Parathyroid adenoma (tissue), 2 donors: ENCODE results near the gene TWNK.

ENCODE experiments used
- H2AFZ ChIP-seq: fragments of 300-600 bp; sonication (generic); one replicate; pipeline ENCODE4 v1.7.0; 2017; ENCODE audit warnings: antibody characterized with exemption, mild to moderate bottlenecking
- H3K27ac ChIP-seq: fragments of 300-600 bp; sonication (generic); one replicate; pipeline ENCODE4 v1.7.0; 2017
- H3K27me3 ChIP-seq: fragments of 300-600 bp; sonication (generic); one replicate; pipeline ENCODE4 v1.7.0; 2017; ENCODE audit warnings: low read length; ENCODE audit not compliant: control insufficient read depth, insufficient read depth
- H3K36me3 ChIP-seq: fragments of 300-600 bp; sonication (generic); one replicate; pipeline ENCODE4 v1.7.0; 2017; ENCODE audit warnings: low read length; ENCODE audit not compliant: control insufficient read depth, insufficient read depth
- H3K4me1 ChIP-seq: fragments of 300-600 bp; sonication (generic); one replicate; pipeline ENCODE4 v1.7.0; 2017; ENCODE audit warnings: control low read depth
- H3K4me2 ChIP-seq: fragments of 300-600 bp; sonication (generic); one replicate; pipeline ENCODE4 v1.7.0; 2017; ENCODE audit warnings: low read length
- H3K4me3 ChIP-seq: fragments of 300-600 bp; sonication (generic); one replicate; pipeline ENCODE4 v1.7.0; 2017; ENCODE audit warnings: low read depth, low read length
- H3K79me2 ChIP-seq: fragments of 300-600 bp; sonication (generic); one replicate; pipeline ENCODE4 v1.7.0; 2017; ENCODE audit warnings: control low read depth
- H3K9ac ChIP-seq: fragments of 300-600 bp; sonication (generic); one replicate; pipeline ENCODE4 v1.7.0; 2017; ENCODE audit warnings: mild to moderate bottlenecking
- H3K9me3 ChIP-seq: fragments of 300-600 bp; sonication (generic); one replicate; pipeline ENCODE4 v1.7.0; 2017; ENCODE audit warnings: low read length; ENCODE audit not compliant: control insufficient read depth
- CTCF ChIP-seq: fragments of 300-600 bp; sonication (generic); IDR thresholded peaks from one replicate; pipeline ENCODE4 v1.7.0; 2017; ENCODE audit warnings: antibody characterized with exemption, mild to moderate bottlenecking
- donor health status: primary hyperparathyroidism.

TWNK gene

GRCh38 chr10:100982916-100983830 is 4.2 kb upstream of the TWNK start:
- peaks cover 5% of the 10 kb centered on the region for H3K79me2 ChIP-seq
- H3K36me3 ChIP-seq = no peaks in the 10 kb centered on the region
- H2AFZ ChIP-seq = no peak overlapping the region
- TF ChIP-seq CTCF = no peak
- H3K4me3 ChIP-seq = no peak overlapping the region
- no peak overlapping the region for H3K27ac ChIP-seq
- peaks cover 4% of the 10 kb centered on the region for H3K4me1 ChIP-seq
- H3K9ac ChIP-seq = no peak overlapping the region
- H3K4me2 ChIP-seq = no peak overlapping the region
- H3K9me3 ChIP-seq = no peaks in the 10 kb centered on the region
- H3K27me3 ChIP-seq = no peaks in the 10 kb centered on the region

GRCh38 chr10:100983868-100984671 is 3.3 kb upstream of the TWNK start:
- no peak overlapping the region for H3K4me3 ChIP-seq
- no peaks in the 10 kb centered on the region for H3K9me3 ChIP-seq
- H3K36me3 ChIP-seq = no peaks in the 10 kb centered on the region
- H3K4me2 ChIP-seq = no peak overlapping the region
- no peak overlapping the region for H3K9ac ChIP-seq
- H3K79me2 ChIP-seq = peaks cover 12% of the 10 kb centered on the region
- no peak for TF ChIP-seq CTCF
- no peak overlapping the region for H3K27ac ChIP-seq
- H2AFZ ChIP-seq = no peak overlapping the region
- peaks cover 6% of the 10 kb centered on the region for H3K4me1 ChIP-seq
- H3K27me3 ChIP-seq = no peaks in the 10 kb centered on the region

- Histone ChIP-seq H3K9ac (no peak overlapping the region), H3K36me3 (no peaks in the 10 kb centered on the region), H3K9me3 (no peaks in the 10 kb centered on the region), H2AFZ (no peak overlapping the region), H3K4me2 (no peak overlapping the region), H3K4me3 (no peak overlapping the region), H3K79me2 (peaks cover 17% of the 10 kb centered on the region), H3K27me3 (no peaks in the 10 kb centered on the region), H3K4me1 (peaks cover 6% of the 10 kb centered on the region), H3K27ac (no peak overlapping the region)
- no peak for TF ChIP-seq CTCF
Observed at GRCh38 chr10:100984672-100985177, 2.6 kb upstream of the TWNK start.

GRCh38 chr10:100985336-100985735 is 2.0 kb upstream of the TWNK start:
- H3K4me3 ChIP-seq = no peak overlapping the region
- no peaks in the 10 kb centered on the region for H3K36me3 ChIP-seq
- no peak overlapping the region for H3K27ac ChIP-seq
- H3K9me3 ChIP-seq = no peaks in the 10 kb centered on the region
- TF ChIP-seq CTCF = no peak
- no peak overlapping the region for H3K9ac ChIP-seq
- H3K4me1 ChIP-seq = peaks cover 6% of the 10 kb centered on the region
- no peaks in the 10 kb centered on the region for H3K27me3 ChIP-seq
- H3K4me2 ChIP-seq = no peak overlapping the region
- no peak overlapping the region for H2AFZ ChIP-seq
- peaks cover 17% of the 10 kb centered on the region for H3K79me2 ChIP-seq
